Pons (tissue), 1 donor: ENCODE measurements around the gene PTPRN2.

ENCODE experiments used
- DNase-seq: peaks from one replicate; pipeline ENCODE4 v3.0.0-alpha.2; 2016; ENCODE audit warnings: low spot score

Gene PTPRN2

GRCh38 chr7:157556642-157556944 lies 1031.0 kb downstream of the PTPRN2 start:
- DNase-seq, result no peak

- DNase-seq, result no peak
Measured at GRCh38 chr7:157555944-157556641, 1031.5 kb downstream of the PTPRN2 start.

- no peak for DNase-seq
Measured at GRCh38 chr7:157555313-157555712, 1032.3 kb downstream of the PTPRN2 start.

GRCh38 chr7:157554393-157555238 lies 1033.0 kb downstream of the PTPRN2 start:
- no peak for DNase-seq

- DNase-seq, result no peak
Measured at GRCh38 chr7:157553256-157553655, 1034.4 kb downstream of the PTPRN2 start.

GRCh38 chr7:157552295-157552993 lies 1035.2 kb downstream of the PTPRN2 start:
- no peak for DNase-seq

GRCh38 chr7:157551325-157552070 lies 1036.1 kb downstream of the PTPRN2 start:
- DNase-seq, result no peak

- DNase-seq, result no peak
Measured at GRCh38 chr7:157550300-157551275, 1037.0 kb downstream of the PTPRN2 start.

- DNase-seq, result no peak
Measured at GRCh38 chr7:157549612-157550299, 1037.9 kb downstream of the PTPRN2 start.

- DNase-seq, result no peak
Measured at GRCh38 chr7:157548691-157549303, 1038.8 kb downstream of the PTPRN2 start.

- no peak for DNase-seq
Measured at GRCh38 chr7:157547611-157548010, 1040.0 kb downstream of the PTPRN2 start.

- no peak for DNase-seq
Measured at GRCh38 chr7:157547102-157547501, 1040.5 kb downstream of the PTPRN2 start.

- no peak for DNase-seq
Measured at GRCh38 chr7:157545681-157546060, 1042.0 kb downstream of the PTPRN2 start.

GRCh38 chr7:157544980-157545680 lies 1042.5 kb downstream of the PTPRN2 start:
- DNase-seq, result no peak

- DNase-seq, result no peak
Measured at GRCh38 chr7:157544226-157544625, 1043.4 kb downstream of the PTPRN2 start.

GRCh38 chr7:157543791-157544190 lies 1043.8 kb downstream of the PTPRN2 start:
- DNase-seq, result no peak

- no peak for DNase-seq
Measured at GRCh38 chr7:157543276-157543675, 1044.3 kb downstream of the PTPRN2 start.

- no peak for DNase-seq
Measured at GRCh38 chr7:157542068-157543021, 1045.3 kb downstream of the PTPRN2 start.
